Neuronal stem cell (in vitro differentiated cells): ENCODE measurements around the gene ANKRD33B.

Experiments used
- DNase-seq: peaks from one replicate; pipeline ENCODE4 v3.0.0-alpha.2; 2013; ENCODE audit warnings: low spot score
- H2AFZ ChIP-seq: one replicate; pipeline ENCODE4 v1.6.1; 2013; ENCODE audit warnings: mild to moderate bottlenecking, low read length, inconsistent platforms
- H2AK5ac ChIP-seq: 2 replicates; pipeline ENCODE4 v1.6.1; 2013; ENCODE audit warnings: low read depth, mild to moderate bottlenecking, inconsistent platforms, low read length, moderate library complexity, mixed read lengths
- H2BK120ac ChIP-seq: 2 replicates; pipeline ENCODE4 v1.6.1; 2013; ENCODE audit warnings: low read depth, mild to moderate bottlenecking, inconsistent platforms, low read length, moderate library complexity, mixed read lengths
- H2BK12ac ChIP-seq: one replicate; pipeline ENCODE4 v1.6.1; 2013; ENCODE audit warnings: low read length, inconsistent platforms
- H2BK15ac ChIP-seq: 2 replicates; pipeline ENCODE4 v1.6.1; 2013; ENCODE audit warnings: mild to moderate bottlenecking, low read length, inconsistent platforms, mixed read lengths
- H2BK5ac ChIP-seq: one replicate; pipeline ENCODE4 v1.6.1; 2013; ENCODE audit warnings: inconsistent platforms, mild to moderate bottlenecking, low read length, moderate library complexity
- H3K14ac ChIP-seq: one replicate; pipeline ENCODE4 v1.6.1; 2013; ENCODE audit warnings: low read length, inconsistent platforms
- H3K18ac ChIP-seq: 2 replicates; pipeline ENCODE4 v1.6.1; 2013; ENCODE audit warnings: low read length, inconsistent platforms
- H3K23ac ChIP-seq: 2 replicates; pipeline ENCODE4 v1.6.1; 2013; ENCODE audit warnings: low read depth, mild to moderate bottlenecking, mixed read lengths, low read length, inconsistent platforms; ENCODE audit not compliant: poor library complexity
- H3K27ac ChIP-seq: replicated peaks from 3 replicates; pipeline ENCODE4 v1.5.1; 2013; ENCODE audit warnings: low read length, inconsistent platforms
- H3K27me3 ChIP-seq, 3 experiments: 2 replicates each; pipeline ENCODE4 v1.6.1; 2013; ENCODE audit warnings: low read length in 3 of 3, mild to moderate bottlenecking in 2 of 3, inconsistent platforms in 1 of 3, low read depth in 1 of 3, mixed read lengths in 1 of 3, moderate library complexity in 1 of 3; ENCODE audit not compliant: control insufficient read depth in 3 of 3, insufficient read depth in 3 of 3
- H3K36me3 ChIP-seq, 2 donors: replicated peaks in 1 of 2; 2 replicates each; pipeline ENCODE4 v1.6.1; 2013; ENCODE audit warnings: low read length in 2 of 2; ENCODE audit not compliant: control insufficient read depth in 2 of 2, insufficient read depth in 2 of 2
- H3K4ac ChIP-seq: 2 replicates; pipeline ENCODE4 v1.6.1; 2013; ENCODE audit warnings: inconsistent platforms, mild to moderate bottlenecking, low read length, moderate library complexity
- H3K4me1 ChIP-seq, 2 donors: 1 replicate in 1 of 2; 2 replicates in 1 of 2; pipeline ENCODE4 v1.6.1; 2013; ENCODE audit warnings: low read length in 2 of 2, low read depth in 1 of 2; ENCODE audit not compliant: control insufficient read depth in 2 of 2, insufficient read depth in 1 of 2
- H3K4me2 ChIP-seq: one replicate; pipeline ENCODE4 v1.6.1; 2013; ENCODE audit warnings: mild to moderate bottlenecking, low read length, inconsistent platforms; ENCODE audit not compliant: insufficient read depth, poor library complexity, severe bottlenecking
- H3K4me3 ChIP-seq, 2 donors: 2 replicates each; pipeline ENCODE4 v1.5.1; 2013; ENCODE audit warnings: low read length in 2 of 2, mild to moderate bottlenecking in 2 of 2, inconsistent platforms in 1 of 2, moderate library complexity in 1 of 2
- H3K79me1 ChIP-seq: one replicate; pipeline ENCODE4 v1.6.1; 2013; ENCODE audit warnings: low read depth, mild to moderate bottlenecking, inconsistent platforms, low read length, moderate library complexity
- H3K9ac ChIP-seq: one replicate; pipeline ENCODE4 v1.6.1; 2013; ENCODE audit warnings: mild to moderate bottlenecking, low read depth, low read length, inconsistent platforms; ENCODE audit not compliant: poor library complexity
- H3K9me3 ChIP-seq, 2 donors: replicated peaks in 1 of 2; 2 replicates each; pipeline versions ENCODE3 to v1.6.1; 2013; ENCODE audit warnings: low read length in 2 of 2, mild to moderate bottlenecking in 2 of 2, inconsistent platforms in 1 of 2, low read depth in 1 of 2, mixed read lengths in 1 of 2, moderate library complexity in 1 of 2; ENCODE audit not compliant: control insufficient read depth in 2 of 2, insufficient read depth in 1 of 2
- H4K8ac ChIP-seq: one replicate; pipeline ENCODE4 v1.6.1; 2013; ENCODE audit warnings: low read depth, mild to moderate bottlenecking, inconsistent platforms, low read length, moderate library complexity
- H4K91ac ChIP-seq: one replicate; pipeline ENCODE4 v1.6.1; 2013; ENCODE audit warnings: low read length, low read depth, mild to moderate bottlenecking, inconsistent platforms; ENCODE audit not compliant: poor library complexity
- WGBS, 2 donors: extraction: QIAGEN DNeasy Blood & Tissue Kit; methylation state at CpG; one replicate each; pipeline ENCODE4 v1.1.7; 2013; ENCODE audit warnings: missing lambda C conversion rate in 2 of 2, mixed read lengths in 1 of 2; ENCODE audit not compliant: insufficient read length in 2 of 2, insufficient replicate concordance in 1 of 2; ENCODE audit errors: extremely low coverage in 2 of 2; 5-methylcytosine and 5-hydroxymethylcytosine counted together

Gene ANKRD33B

GRCh38 chr5:10645671-10646070 lies 81.8 kb downstream of the ANKRD33B start:
- no peak overlapping the region for H4K91ac ChIP-seq
- WGBS, 2 donors: no CpG with 5 or more reads among the region's 6 CpGs
- H3K36me3 ChIP-seq: no peaks in the 10 kb centered on the region
- no peak overlapping the region for H3K27ac ChIP-seq
- H2BK120ac ChIP-seq: no peak overlapping the region
- H3K4me3 ChIP-seq: no peak overlapping the region
- no peak overlapping the region for H3K9ac ChIP-seq
- H3K18ac ChIP-seq: peak overlapping the region; percentile 16
- H3K4me1 ChIP-seq: peaks cover 0 to 2% of the 10 kb centered on the region in 2 donors
- no peaks in the 10 kb centered on the region for H3K27me3 ChIP-seq
- no peak overlapping the region for H2AK5ac ChIP-seq
- H3K14ac ChIP-seq: peak overlapping the region; percentile 38
- no peak for DNase-seq
- peaks cover 2% of the 10 kb centered on the region for H3K79me1 ChIP-seq
- no peak overlapping the region for H2BK15ac ChIP-seq
- H3K4ac ChIP-seq: no peak overlapping the region
- no peak overlapping the region for H2BK5ac ChIP-seq
- no peak overlapping the region for H3K23ac ChIP-seq
- H2AFZ ChIP-seq: no peak overlapping the region
- no peak overlapping the region for H3K4me2 ChIP-seq
- no peak overlapping the region for H4K8ac ChIP-seq
- H2BK12ac ChIP-seq: no peak overlapping the region
- H3K9me3 ChIP-seq: peaks cover 0 to 1% of the 10 kb centered on the region in 2 donors

- no CpG with 5 or more reads among the region's 5 CpGs for WGBS, 2 donors
- Histone ChIP-seq H2BK120ac (no peak overlapping the region), H2AFZ (no peak overlapping the region), H4K91ac (no peak overlapping the region), H3K4me1 (peaks cover 0 to 3% of the 10 kb centered on the region in 2 donors), H3K79me1 (peaks cover 2% of the 10 kb centered on the region), H3K27ac (no peak overlapping the region), H3K14ac (no peak overlapping the region), H3K4me3 (no peak overlapping the region), H4K8ac (no peak overlapping the region), H3K4me2 (no peak overlapping the region), H3K9me3 (peaks cover 0 to 1% of the 10 kb centered on the region in 2 donors), H2AK5ac (no peak overlapping the region), H3K18ac (no peak overlapping the region), H3K23ac (no peak overlapping the region), H2BK15ac (no peak overlapping the region), H3K27me3 (no peaks in the 10 kb centered on the region), H3K9ac (no peak overlapping the region), H3K4ac (no peak overlapping the region), H3K36me3 (no peaks in the 10 kb centered on the region), H2BK5ac (no peak overlapping the region), H2BK12ac (no peak overlapping the region)
- DNase-seq: no peak
Observed at GRCh38 chr5:10647640-10648039, 83.8 kb downstream of the ANKRD33B start.

GRCh38 chr5:10648806-10649665 lies 85.2 kb downstream of the ANKRD33B start:
- no peak overlapping the region for H2AFZ ChIP-seq
- peak overlapping the region; percentile 22 for H2AK5ac ChIP-seq
- no CpG with 5 or more reads among the region's 60 CpGs for WGBS, 2 donors
- no peak overlapping the region for H3K14ac ChIP-seq
- H3K4me2 ChIP-seq: no peak overlapping the region
- no peak overlapping the region for H3K27ac ChIP-seq
- H3K4ac ChIP-seq: no peak overlapping the region
- H4K91ac ChIP-seq: no peak overlapping the region
- H3K79me1 ChIP-seq: peaks cover 2% of the 10 kb centered on the region
- H3K23ac ChIP-seq: peak overlapping the region; percentile 25
- no peak overlapping the region for H4K8ac ChIP-seq
- H3K36me3 ChIP-seq: no peaks in the 10 kb centered on the region
- H2BK5ac ChIP-seq: no peak overlapping the region
- no peak overlapping the region for H3K9ac ChIP-seq
- H2BK120ac ChIP-seq: no peak overlapping the region
- no peak for DNase-seq
- H3K4me3 ChIP-seq: no peak overlapping the region
- no peak overlapping the region for H2BK12ac ChIP-seq
- H3K27me3 ChIP-seq: no peaks in the 10 kb centered on the region
- H3K4me1 ChIP-seq: peaks cover 0 to 3% of the 10 kb centered on the region in 2 donors
- H3K9me3 ChIP-seq: peaks cover 0 to 1% of the 10 kb centered on the region in 2 donors
- H2BK15ac ChIP-seq: no peak overlapping the region
- H3K18ac ChIP-seq: no peak overlapping the region

DNA sequence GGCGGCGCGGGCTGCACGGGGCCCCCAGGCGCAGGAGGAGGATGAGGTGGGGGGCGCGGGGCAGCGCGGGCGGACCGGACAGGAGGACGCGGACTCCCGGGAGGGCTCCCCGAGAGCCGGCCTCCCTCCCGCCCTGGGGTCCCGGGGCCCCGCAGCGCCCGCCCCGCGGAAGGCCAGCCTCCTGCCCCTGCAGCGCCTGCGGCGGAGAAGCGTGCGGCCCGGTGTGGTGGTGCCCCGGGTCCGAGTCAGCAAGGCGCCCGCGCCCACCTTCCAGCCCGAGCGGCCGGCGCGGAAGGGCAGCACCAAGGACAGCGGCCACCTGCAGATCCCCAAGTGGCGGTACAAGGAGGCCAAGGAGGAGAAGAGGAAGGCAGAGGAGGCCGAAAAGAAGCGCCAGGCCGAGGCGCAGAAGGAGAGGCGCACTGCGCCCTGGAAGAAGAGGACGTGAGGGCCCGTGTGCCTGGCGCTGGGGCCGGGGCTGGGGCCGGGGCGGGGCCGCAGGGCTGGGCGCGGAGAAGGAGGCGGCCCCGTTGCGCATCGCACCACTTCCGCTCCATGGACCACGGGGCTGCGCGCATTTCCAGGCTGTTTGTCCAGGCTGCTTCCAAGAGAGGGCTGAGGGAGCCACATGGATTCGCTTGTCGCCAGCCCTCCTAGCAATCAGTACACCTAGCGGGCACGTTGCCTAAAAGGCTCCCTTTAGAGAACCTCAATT lies 86.0 kb downstream of the ANKRD33B start:
- H3K27ac ChIP-seq: no peak overlapping the region
- H3K9ac ChIP-seq: no peak overlapping the region
- no peaks in the 10 kb centered on the region for H3K27me3 ChIP-seq

More for the DNA sequence above, 86.0 kb downstream of the ANKRD33B start:
- Histone ChIP-seq H3K79me1 (peaks cover 2% of the 10 kb centered on the region), H3K36me3 (no peaks in the 10 kb centered on the region), H3K4me3 (no peak overlapping the region), H2BK120ac (no peak overlapping the region), H3K4me2 (no peak overlapping the region), H2AK5ac (no peak overlapping the region), H3K4me1 (peaks cover 0 to 3% of the 10 kb centered on the region in 2 donors), H3K14ac (no peak overlapping the region), H2AFZ (no peak overlapping the region), H3K4ac (no peak overlapping the region), H3K18ac (no peak overlapping the region), H4K8ac (no peak overlapping the region), H2BK12ac (no peak overlapping the region), H3K23ac (peak overlapping the region; percentile 25), H2BK5ac (no peak overlapping the region), H2BK15ac (no peak overlapping the region), H4K91ac (no peak overlapping the region), H3K9me3 (peaks cover 0 to 1% of the 10 kb centered on the region in 2 donors)
- WGBS, 2 donors: no CpG with 5 or more reads among the region's 68 CpGs
- no peak for DNase-seq
